Erythroblast (primary cell): Measurements from ENCODE around the gene ETAA1.

Experiments
- GATA1 ChIP-seq: IDR thresholded peaks from 2 replicates; pipeline ENCODE4 v1.6.1; 2011; ENCODE audit warnings: low read depth, mild to moderate bottlenecking, control low read depth, low read length, moderate library complexity
- POLR2A ChIP-seq: IDR thresholded peaks from 2 replicates; pipeline ENCODE4 v1.6.1; 2011; ENCODE audit warnings: mild to moderate bottlenecking, low read length

DNA sequence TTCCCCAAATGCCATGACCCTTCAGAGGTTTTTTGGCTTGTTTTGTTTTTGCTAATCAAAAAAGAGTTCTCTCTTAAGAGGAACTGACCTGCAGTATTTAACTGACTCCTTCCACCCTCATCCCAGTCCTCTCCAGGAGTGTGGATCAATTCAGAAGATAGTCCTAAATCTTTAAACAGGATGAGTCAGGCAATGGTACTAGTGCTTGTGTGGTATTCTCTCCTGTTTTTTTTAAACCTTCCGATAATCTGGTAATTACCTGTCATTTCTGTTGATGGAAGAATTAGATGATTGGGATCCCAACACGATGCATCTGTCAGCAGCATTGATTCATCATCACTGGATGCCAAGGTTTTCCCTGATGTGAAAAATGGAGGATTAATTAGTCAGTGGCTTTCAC, 41.2 kb downstream of the ETAA1 start:
- no peak for TF ChIP-seq POLR2A
- no peak for TF ChIP-seq GATA1
